ENCODE data around the gene SVIL.

DNA sequence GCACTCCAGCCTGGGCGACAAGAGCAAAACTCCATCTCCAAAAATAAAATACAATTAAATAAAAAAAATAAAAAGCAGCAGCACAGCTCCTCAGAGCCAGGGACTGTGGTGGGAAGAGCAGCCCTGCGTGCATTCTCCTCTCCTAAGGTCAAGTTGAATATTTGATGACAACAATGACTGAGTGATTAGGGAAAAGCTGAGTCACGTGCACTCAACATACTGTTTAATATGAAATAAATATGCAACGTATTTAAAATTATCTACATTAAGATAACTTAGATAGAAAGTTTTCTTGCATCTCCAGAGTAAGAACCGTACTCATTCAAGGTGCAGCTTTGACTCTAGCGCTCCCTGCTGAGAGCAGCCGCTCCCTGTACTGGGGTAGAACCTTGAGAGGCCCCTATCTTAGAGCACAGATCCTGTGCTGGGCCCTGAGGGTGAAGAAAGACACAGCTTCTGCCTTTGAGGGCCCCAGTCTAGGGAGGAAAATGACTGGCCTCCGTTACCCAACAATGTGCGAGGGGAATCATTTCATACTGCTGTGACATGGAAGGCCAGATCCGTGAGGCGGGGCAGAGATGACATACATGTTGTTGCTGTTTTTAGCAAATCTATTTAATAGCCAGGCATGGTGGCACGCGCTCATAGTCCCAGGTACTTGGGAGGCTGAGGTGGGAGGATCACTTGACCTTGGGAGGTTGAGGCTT lies 81.1 kb downstream of the SVIL start:
- TF ChIP-seq, protein P1, sequence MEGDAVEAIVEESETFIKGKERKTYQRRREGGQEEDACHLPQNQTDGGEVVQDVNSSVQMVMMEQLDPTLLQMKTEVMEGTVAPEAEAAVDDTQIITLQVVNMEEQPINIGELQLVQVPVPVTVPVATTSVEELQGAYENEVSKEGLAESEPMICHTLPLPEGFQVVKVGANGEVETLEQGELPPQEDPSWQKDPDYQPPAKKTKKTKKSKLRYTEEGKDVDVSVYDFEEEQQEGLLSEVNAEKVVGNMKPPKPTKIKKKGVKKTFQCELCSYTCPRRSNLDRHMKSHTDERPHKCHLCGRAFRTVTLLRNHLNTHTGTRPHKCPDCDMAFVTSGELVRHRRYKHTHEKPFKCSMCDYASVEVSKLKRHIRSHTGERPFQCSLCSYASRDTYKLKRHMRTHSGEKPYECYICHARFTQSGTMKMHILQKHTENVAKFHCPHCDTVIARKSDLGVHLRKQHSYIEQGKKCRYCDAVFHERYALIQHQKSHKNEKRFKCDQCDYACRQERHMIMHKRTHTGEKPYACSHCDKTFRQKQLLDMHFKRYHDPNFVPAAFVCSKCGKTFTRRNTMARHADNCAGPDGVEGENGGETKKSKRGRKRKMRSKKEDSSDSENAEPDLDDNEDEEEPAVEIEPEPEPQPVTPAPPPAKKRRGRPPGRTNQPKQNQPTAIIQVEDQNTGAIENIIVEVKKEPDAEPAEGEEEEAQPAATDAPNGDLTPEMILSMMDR (IDR thresholded peaks at IDR 0.05; ENCODE audit: low read length): no peak
- no peak for TF ChIP-seq EZH2 (IDR thresholded peaks at IDR 0.05; ENCODE audit: borderline replicate concordance, low read length)

Measured in OCI-LY1 (cell line).